Testis (tissue), 3 donors: Measurements from ENCODE around the gene ZNF597. TPM values are rescaled to one million over a fixed set of nuclear protein-coding genes. Genes with fewer than 3 reads are reported as not detected.

ENCODE experiments used
- DNase-seq: peaks from one replicate; pipeline ENCODE4 v3.0.0-alpha.2; 2019
- H3K27ac ChIP-seq, 2 donors: fragments of 200-600 bp; sonication (generic); one replicate each; pipeline ENCODE4 v1.5.1; 2019
- H3K27me3 ChIP-seq: fragments of 200-600 bp; sonication (generic); one replicate; pipeline ENCODE4 v1.5.1; 2019
- H3K36me3 ChIP-seq: fragments of 200-600 bp; sonication (generic); one replicate; pipeline ENCODE4 v1.5.1; 2017; ENCODE audit warnings: low read depth; ENCODE audit errors: missing control alignments
- H3K4me1 ChIP-seq: fragments of 200-600 bp; sonication (generic); one replicate; pipeline ENCODE4 v1.5.1; 2019
- H3K4me3 ChIP-seq, 2 donors: fragments of 200-600 bp; sonication (generic); one replicate each; pipeline ENCODE4 v1.5.1; 2017 to 2019
- H3K9me3 ChIP-seq: fragments of 200-600 bp; sonication (generic); one replicate; pipeline ENCODE4 v1.5.1; 2017
- CTCF ChIP-seq, 3 experiments: fragments of 450-650 bp in 2 of 3; fragments of 200-600 bp in 1 of 3; sonication (generic) in 1 of 3; IDR thresholded peaks; one replicate each; pipeline ENCODE4 v1.5.1; 2016 to 2019; ENCODE audit warnings: antibody characterized with exemption in 3 of 3, mild to moderate bottlenecking in 2 of 3, moderate library complexity in 1 of 3
- POLR2A ChIP-seq: fragments of 450-650 bp; IDR thresholded peaks from one replicate; pipeline ENCODE4 v1.6.1; 2017; ENCODE audit warnings: antibody characterized with exemption, mild to moderate bottlenecking, moderate library complexity
- WGBS, 2 donors: methylation state at CpG; one replicate each; pipeline ENCODE4 v1.1.5; 2018; 5-methylcytosine and 5-hydroxymethylcytosine counted together
- intact Hi-C: fragments of 100-400 bp; cut with DNase I; formaldehyde crosslinking; loops from one replicate; pipeline ENCODE4 v1.15.1; 2023; ENCODE audit warnings: low total_unique reads
- polyA plus RNA-seq: library from polyadenylated mRNA; stranded (reverse); fragments of 350-450 nt; fragmentation: Illumina TruSeq; extraction: RNeasy Lipid Tissue Mini Kit (QIAGEN cat#74804); gene quantifications from one replicate; pipeline ENCODE4 v1.2.3, GENCODE V29; 2014; ENCODE audit warnings: low read depth, low replicate concordance; ENCODE audit not compliant: insufficient read depth
- total RNA-seq, 2 donors: library from RNA; depleted of rRNA; stranded (reverse); fragments of >200 nt; gene quantifications; one replicate each; pipeline ENCODE4 v1.2.3, GENCODE V29; 2016

Gene ZNF597
- total and polyA plus RNA-seq, 3 donors from 2014 or later, result 6.9 to 11.0 (median 9.1) TPM

GRCh38 chr16:3469736-3470135 is 26.4 kb upstream of the ZNF597 start:
- H3K4me3 ChIP-seq, result no peak overlapping the region
- H3K4me1 ChIP-seq, result peaks cover 36% of the 10 kb centered on the region
- H3K27me3 ChIP-seq, result no peaks in the 10 kb centered on the region
- 88% methylated on average over 7 of the region's 7 CpGs; no CpG with 5 or more reads in 1 of the 2 donors for WGBS, 2 donors
- intact Hi-C loops, result no loop called here
- no peaks in the 10 kb centered on the region for H3K9me3 ChIP-seq
- no peak for DNase-seq
- TF ChIP-seq POLR2A, result no peak
- no peak for TF ChIP-seq CTCF (IDR thresholded peaks at IDR 0.05)
- no peak overlapping the region for H3K27ac ChIP-seq
- no peaks in the 10 kb centered on the region for H3K36me3 ChIP-seq

GRCh38 chr16:3468501-3468900 is 25.2 kb upstream of the ZNF597 start:
- WGBS, 2 donors, result 68 to 73% methylated on average over 12 to 15 of the region's 15 CpGs
- no peak overlapping the region for H3K4me3 ChIP-seq
- no peak for DNase-seq
- H3K4me1 ChIP-seq, result peaks cover 28% of the 10 kb centered on the region
- no peaks in the 10 kb centered on the region for H3K27me3 ChIP-seq
- no peaks in the 10 kb centered on the region for H3K36me3 ChIP-seq
- intact Hi-C loops, result no loop called here
- TF ChIP-seq CTCF (IDR thresholded peaks at IDR 0.05) (no peak), POLR2A (no peak)
- peak overlapping the region; percentile 15 to 68 for H3K27ac ChIP-seq
- H3K9me3 ChIP-seq, result no peaks in the 10 kb centered on the region

- WGBS, 2 donors, result 57 to 79% methylated on average over 4 of the region's 4 CpGs
- DNase-seq, result peak; percentile 81
- Histone ChIP-seq H3K4me3 (no peak overlapping the region), H3K36me3 (no peaks in the 10 kb centered on the region), H3K4me1 (peaks cover 28% of the 10 kb centered on the region), H3K27ac (peak overlapping the region in 1 of 2 donors; percentile 15), H3K9me3 (no peaks in the 10 kb centered on the region), H3K27me3 (no peaks in the 10 kb centered on the region)
- intact Hi-C loops, result no loop called here
- TF ChIP-seq CTCF (IDR thresholded peaks at IDR 0.05), result no peak
- no peak for TF ChIP-seq POLR2A
These were observed 24.6 kb upstream of the ZNF597 start for GRCh38 chr16:3467921-3468320.

GRCh38 chr16:3467182-3467581 is 23.9 kb upstream of the ZNF597 start:
- no peak overlapping the region for H3K4me3 ChIP-seq
- no peak overlapping the region for H3K27ac ChIP-seq
- intact Hi-C loops, result no loop called here
- no peak for DNase-seq
- WGBS, 2 donors, result 94% methylated on average over 7 to 8 of the region's 8 CpGs
- no peaks in the 10 kb centered on the region for H3K36me3 ChIP-seq
- no peaks in the 10 kb centered on the region for H3K27me3 ChIP-seq
- no peak for TF ChIP-seq CTCF (IDR thresholded peaks at IDR 0.05)
- no peak for TF ChIP-seq POLR2A
- H3K9me3 ChIP-seq, result no peaks in the 10 kb centered on the region
- peaks cover 33% of the 10 kb centered on the region for H3K4me1 ChIP-seq

GRCh38 chr16:3465911-3466584 is 22.7 kb upstream of the ZNF597 start:
- no peak overlapping the region for H3K4me3 ChIP-seq
- H3K27ac ChIP-seq, result no peak overlapping the region
- H3K9me3 ChIP-seq, result no peaks in the 10 kb centered on the region
- intact Hi-C loops, result no loop called here
- DNase-seq, result no peak
- H3K36me3 ChIP-seq, result no peaks in the 10 kb centered on the region
- TF ChIP-seq CTCF (IDR thresholded peaks at IDR 0.05), result no peak
- TF ChIP-seq POLR2A, result no peak
- WGBS, 2 donors, result 69 to 83% methylated on average over 21 of the region's 21 CpGs
- peaks cover 44% of the 10 kb centered on the region for H3K4me1 ChIP-seq
- no peaks in the 10 kb centered on the region for H3K27me3 ChIP-seq
